ENCODE results near the gene ACTRT2.

ACTRT2 gene

DNA sequence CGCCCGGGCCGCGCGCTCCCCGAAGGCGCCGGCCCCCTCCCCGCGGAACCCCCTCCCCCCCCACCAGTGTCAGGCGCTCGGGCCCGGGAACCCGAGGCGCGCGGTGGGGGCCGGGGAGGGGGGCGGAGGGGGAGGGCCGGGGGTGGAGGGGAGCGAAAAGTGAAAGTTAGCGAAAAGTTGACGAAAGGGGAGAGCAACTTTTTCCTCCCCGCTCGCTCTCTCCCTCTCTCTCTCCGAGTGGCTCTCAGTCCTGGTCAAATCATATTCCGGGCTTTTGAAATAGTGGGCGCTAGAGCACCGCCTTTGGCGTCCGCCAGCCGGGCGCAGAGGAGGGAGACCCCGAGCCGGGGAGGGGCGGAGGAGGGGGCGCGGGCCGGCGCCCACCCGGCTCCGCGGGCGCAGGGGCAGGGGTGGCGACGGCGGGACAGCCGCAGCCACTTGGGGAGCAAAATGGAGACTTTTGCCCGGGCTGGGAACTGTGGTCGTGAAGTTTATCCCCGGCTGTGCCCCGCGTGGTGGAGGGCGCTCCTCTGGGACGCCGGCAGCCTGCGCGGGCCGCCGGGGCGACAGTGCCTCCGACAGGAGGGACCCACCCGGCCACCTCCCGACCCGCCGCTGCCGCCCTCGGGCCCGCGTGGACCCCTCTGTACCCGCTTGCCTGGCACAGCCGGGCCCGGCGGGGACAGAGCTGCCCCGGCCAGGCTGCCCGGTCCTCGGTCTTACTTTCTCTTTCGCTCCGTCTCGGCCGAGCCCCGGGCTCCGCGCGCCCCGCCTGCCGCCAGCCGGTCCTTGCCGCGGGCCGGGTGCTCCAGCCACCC is 48.4 kb downstream of the ACTRT2 start:
- DNase-seq (ENCODE audit: low read depth), result no peak

- no peak for DNase-seq (ENCODE audit: low read depth)
These were observed 49.0 kb downstream of the ACTRT2 start for GRCh38 chr1:3070309-3070643.

DNA sequence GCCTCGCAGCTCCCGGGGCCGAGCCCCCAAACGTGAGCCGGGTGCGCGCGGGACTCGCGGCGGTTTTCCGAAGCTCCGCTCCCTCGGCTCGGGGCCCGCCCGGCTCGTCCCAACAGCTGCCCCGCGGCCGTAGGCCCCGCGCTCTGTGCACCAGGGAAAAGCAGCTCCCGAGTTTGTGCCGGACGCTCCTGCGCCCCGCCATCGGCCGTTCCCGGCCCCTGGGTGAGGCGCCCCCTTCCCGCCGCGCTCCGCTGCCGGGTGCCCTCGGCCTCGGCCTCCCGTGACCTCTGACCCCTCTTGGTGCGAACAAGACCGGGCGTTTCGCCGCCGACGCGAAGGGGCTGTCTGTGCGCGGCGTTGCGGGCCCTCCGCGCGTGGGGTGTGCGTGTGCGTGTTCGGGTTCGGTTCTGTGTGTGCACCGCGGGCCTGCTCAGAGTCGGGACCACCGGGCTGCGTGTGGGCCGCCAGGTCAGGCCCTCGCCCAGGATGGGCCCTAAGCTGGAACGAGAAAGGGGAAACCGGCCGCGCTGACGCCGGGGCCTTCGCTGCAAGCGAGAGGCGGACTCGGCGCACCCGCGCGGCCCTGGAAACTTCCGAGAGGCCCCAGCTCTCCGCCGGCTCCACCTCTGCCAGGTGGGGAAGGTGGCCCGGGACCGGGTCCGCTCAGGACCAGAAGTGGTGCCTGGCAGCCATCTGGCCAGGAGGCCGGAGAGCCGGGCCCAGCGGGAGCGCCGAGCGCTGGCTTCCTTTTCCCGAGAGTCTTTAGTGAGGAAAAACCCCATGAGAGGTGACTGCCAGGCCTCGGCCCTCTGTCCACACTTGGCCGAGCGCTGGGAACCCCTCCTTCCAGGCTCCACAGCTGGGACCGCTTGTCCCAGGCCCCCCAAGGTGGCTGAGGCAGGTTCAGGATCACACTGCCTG is 49.6 kb downstream of the ACTRT2 start:
- no peak for DNase-seq (ENCODE audit: low read depth)

DNA sequence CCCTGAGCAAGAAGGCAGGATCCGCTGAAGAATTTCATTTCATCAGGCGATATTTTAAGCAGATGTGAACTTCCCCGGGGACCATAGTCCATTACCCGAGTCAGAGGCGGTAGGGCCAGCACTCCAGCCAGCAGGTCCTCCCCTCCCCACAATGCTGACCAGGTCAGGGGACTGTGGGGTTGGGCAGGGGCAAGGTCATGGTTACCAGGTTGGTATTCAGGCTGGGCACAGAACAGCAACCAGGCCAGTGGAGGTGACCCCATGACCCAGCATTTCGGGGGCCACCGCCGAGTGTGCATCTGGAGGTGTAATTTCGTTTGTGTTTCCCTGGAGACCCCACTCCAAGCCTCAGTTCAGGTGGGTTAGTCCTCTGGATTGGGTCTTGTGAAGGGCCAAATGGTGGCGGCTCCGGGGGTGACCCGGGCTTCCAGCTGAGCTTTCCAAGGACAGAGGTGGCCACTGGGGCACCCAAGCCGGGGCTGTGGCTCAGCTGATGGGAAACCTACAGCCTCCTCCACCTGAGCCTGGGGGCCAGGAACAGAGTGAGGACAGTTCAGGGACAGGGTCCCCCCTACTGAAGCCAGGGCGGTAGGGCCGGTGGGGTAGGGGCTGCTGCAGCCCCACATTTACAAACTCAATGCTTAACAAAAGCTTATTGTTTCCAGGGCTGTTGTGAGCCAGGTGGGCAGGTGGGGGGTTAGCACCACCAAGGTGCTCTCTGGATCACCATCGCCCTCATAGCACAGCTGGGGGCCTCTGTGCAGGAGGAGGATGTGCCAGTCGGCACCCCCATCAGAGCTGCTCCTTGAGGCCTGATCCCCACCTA is 50.5 kb downstream of the ACTRT2 start:
- no peak for DNase-seq (ENCODE audit: low read depth)
